ENCODE data around the gene WNT2. TPM values are rescaled to one million over a fixed set of nuclear protein-coding genes. Genes with fewer than 3 reads are reported as not detected.

WNT2 gene
- total RNA-seq = 0.12 and 5.9 TPM in 2 replicates

DNA sequence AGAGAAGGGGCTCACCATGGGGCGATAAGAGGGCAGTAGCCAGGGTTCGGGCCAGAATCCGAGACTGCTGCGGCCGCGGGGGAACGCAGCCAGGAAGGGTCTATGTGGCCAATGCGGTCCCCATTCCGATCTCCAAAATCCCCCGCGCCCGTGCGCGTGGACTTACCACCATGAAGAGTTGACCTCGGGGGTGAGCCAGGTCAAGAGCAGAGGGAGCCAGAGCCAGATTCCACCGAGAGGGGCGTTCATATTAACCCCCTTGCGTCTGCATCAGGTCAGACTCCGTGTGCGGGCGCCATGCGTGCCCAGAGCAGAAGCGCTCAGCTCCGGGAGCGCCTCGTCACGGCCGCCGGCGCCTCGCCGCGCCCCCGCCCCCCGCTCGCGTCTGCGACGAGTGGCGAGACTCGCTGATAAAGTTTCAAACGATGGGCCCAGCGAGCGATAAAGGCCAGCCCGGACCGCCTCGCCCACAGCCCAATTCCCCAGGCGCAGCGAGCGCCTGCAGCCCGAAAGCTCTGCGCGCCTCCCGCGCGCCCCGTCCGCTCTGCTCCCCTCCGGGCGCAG, at the start of gene WNT2:
Gene WNT2 (minus strand): TSS at position 318 of the 564 bp plus-strand sequence. CDS start 69 bp downstream, at position 249.

Other genes starting within 250 kb of the WNT2 start
- gene ASZ1, start 104.4 kb upstream of the WNT2 start, total RNA-seq = not detected in 2 replicates
- 0.12 TPM in 1 of 2 replicates, not detected in the other for gene CFTR, start 157.0 kb upstream of the WNT2 start, total RNA-seq

All from pericardium fibroblast (primary cell).